ENCODE results near the gene EPN2.

GRCh38 chr17:19382531-19383444 lies 145.6 kb downstream of the EPN2 start:
- TF ChIP-seq CTCF (conservative IDR thresholded peaks at IDR 0.05; ENCODE audit: low read depth in 2 of 2) (no peak), EZH2 (IDR thresholded peaks at IDR 0.05; ENCODE audit: low read depth, unreplicated experiment) (no peak), EZH2phosphoT487 (IDR thresholded peaks at IDR 0.05; ENCODE audit: unreplicated experiment) (no peak), CREB1 (CRISPR knock-in tag; IDR thresholded peaks at IDR 0.05; ENCODE audit: low read depth) (no peak), REST (IDR thresholded peaks at IDR 0.05; ENCODE audit: unreplicated experiment) (no peak), ETS1 (IDR thresholded peaks at IDR 0.05) (no peak), POLR2AphosphoS5 (IDR thresholded peaks at IDR 0.05; ENCODE audit: low read depth) (no peak), ZNF331 (CRISPR knock-in tag; IDR thresholded peaks at IDR 0.05; ENCODE audit: low read depth) (no peak), NANOG (IDR thresholded peaks at IDR 0.05; ENCODE audit: borderline replicate concordance) (no peak)
